ENCODE data around the gene SNAI1. TPM values are rescaled to one million over a fixed set of nuclear protein-coding genes. Genes with fewer than 3 reads are reported as not detected.
"Not testable (repeated sequence)": the region's sequence is repeated elsewhere in the genome, so short reads cannot be mapped to it uniquely, and the experiment has no call there.

The SNAI1 gene
- total RNA-seq, 1 donor from 2014 or later: 13.4 TPM

DNA sequence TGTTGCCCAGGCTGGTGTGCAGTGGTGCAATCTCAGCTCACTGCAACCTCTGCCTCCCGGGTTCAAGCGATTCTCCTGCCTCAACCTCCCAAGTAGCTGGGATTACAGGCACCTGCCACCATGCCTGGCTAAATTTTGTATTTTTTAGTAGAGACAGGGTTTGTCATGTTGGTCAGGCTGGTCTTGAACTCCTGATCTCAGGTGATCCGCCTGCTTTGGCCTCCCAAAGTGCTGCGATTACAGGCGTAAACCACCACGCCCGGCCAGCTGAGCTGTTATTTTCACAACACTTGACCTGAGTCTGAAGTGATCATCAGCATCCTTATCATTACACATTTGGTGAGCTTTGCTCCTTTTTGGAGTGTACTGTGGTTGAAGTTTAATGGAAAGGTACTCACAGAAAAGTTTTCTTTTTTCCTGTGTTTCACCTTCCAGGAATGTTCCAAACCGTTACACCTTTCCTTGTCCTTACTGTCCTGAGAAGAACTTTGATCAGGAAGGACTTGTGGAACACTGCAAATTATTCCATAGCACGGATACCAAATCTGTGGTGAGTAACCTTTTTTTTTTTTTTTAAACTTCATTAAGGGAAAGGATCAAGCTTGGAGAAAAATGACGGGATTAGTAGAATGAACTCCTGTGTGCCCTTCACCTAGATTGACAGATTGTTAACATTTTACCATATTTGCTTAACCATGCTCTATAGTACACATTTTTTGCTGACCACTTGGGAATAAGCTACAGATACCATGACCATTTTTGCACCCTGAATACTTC lies 36.9 kb upstream of the SNAI1 start:
- H3K4me1 Mint-ChIP-seq (ENCODE audit: unreplicated experiment): peaks cover 31% of the 10 kb centered on the region

DNA sequence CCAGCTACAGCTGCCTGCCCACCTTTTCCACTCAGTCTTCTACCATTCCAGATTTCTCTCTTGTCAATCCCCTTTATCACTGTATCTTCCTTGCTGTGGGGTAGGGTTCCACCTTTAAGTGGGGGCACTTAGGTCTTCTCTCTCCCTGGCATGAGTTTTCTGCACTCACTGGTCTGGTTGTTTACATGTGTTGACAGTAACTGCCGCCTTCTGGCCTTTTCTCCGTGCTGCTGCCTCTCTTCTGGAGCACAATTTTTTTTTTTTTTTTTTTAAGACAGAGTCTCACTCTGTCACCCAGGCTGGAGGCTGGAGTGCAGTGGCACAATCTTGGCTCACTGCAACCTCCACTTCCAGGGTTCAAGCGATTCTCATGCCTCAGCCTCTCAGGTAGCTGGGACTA lies 34.6 kb upstream of the SNAI1 start:
- Mint-ChIP-seq H3K4me3 (ENCODE audit: unreplicated experiment) (no peak overlapping the region), H3K9me3 (ENCODE audit: unreplicated experiment) (no peaks in the 10 kb centered on the region), H3K27me3 (ENCODE audit: unreplicated experiment) (no peaks in the 10 kb centered on the region), H3K4me1 (ENCODE audit: unreplicated experiment) (peaks cover 34% of the 10 kb centered on the region), H3K27ac (ENCODE audit: unreplicated experiment) (peak overlapping the region; percentile 92), H3K36me3 (ENCODE audit: unreplicated experiment) (peaks cover 46% of the 10 kb centered on the region)
- TF ChIP-seq, protein P1, sequence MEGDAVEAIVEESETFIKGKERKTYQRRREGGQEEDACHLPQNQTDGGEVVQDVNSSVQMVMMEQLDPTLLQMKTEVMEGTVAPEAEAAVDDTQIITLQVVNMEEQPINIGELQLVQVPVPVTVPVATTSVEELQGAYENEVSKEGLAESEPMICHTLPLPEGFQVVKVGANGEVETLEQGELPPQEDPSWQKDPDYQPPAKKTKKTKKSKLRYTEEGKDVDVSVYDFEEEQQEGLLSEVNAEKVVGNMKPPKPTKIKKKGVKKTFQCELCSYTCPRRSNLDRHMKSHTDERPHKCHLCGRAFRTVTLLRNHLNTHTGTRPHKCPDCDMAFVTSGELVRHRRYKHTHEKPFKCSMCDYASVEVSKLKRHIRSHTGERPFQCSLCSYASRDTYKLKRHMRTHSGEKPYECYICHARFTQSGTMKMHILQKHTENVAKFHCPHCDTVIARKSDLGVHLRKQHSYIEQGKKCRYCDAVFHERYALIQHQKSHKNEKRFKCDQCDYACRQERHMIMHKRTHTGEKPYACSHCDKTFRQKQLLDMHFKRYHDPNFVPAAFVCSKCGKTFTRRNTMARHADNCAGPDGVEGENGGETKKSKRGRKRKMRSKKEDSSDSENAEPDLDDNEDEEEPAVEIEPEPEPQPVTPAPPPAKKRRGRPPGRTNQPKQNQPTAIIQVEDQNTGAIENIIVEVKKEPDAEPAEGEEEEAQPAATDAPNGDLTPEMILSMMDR (IDR thresholded peaks at IDR 0.05): no peak
- DNase-seq (ENCODE audit: extremely low spot score, unreplicated experiment): no peak

More for the DNA sequence above, 36.9 kb upstream of the SNAI1 start:
- TF ChIP-seq, protein P1 (IDR thresholded peaks at IDR 0.05): no peak
- H3K27ac Mint-ChIP-seq (ENCODE audit: unreplicated experiment): no peak overlapping the region
- no peak for DNase-seq (ENCODE audit: extremely low spot score, unreplicated experiment)
- H3K36me3 Mint-ChIP-seq (ENCODE audit: unreplicated experiment): peaks cover 43% of the 10 kb centered on the region
- no peak overlapping the region for H3K4me3 Mint-ChIP-seq (ENCODE audit: unreplicated experiment)
- no peaks in the 10 kb centered on the region for H3K27me3 Mint-ChIP-seq (ENCODE audit: unreplicated experiment)
- no peaks in the 10 kb centered on the region for H3K9me3 Mint-ChIP-seq (ENCODE audit: unreplicated experiment)

DNA sequence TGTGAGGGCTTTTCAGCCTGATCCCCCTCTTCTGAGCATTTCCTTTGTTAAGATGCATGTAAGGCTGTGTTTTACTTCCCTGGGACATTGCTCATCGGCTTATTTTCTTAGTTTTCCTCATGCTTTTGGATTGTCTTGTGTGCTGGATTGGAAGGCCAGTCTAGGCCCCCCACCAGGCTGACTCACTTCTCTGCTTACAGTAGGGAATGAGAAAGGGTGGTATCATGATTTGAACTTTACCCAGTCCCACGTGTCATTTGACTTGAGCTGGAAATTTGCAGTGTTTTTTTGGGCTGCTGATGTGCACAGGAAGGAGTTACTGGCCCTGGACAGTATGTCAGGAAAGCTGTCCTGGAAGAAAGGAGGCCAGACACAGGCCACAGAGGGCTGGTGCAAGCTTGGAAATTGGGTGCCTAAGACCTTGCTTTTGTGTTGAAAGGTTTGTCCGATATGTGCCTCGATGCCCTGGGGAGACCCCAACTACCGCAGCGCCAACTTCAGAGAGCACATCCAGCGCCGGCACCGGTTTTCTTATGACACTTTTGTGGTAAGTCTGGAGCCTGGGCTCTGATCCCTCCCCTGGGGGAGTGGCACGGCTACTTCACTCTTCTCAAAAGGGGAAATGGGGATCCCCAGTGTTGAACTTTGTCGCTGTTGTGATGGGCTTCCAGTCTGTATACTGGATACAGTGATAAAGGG lies 33.8 kb upstream of the SNAI1 start:
- H3K27ac Mint-ChIP-seq (ENCODE audit: unreplicated experiment): peak overlapping the region; percentile 92
- no peaks in the 10 kb centered on the region for H3K27me3 Mint-ChIP-seq (ENCODE audit: unreplicated experiment)
- TF ChIP-seq, protein P1 (IDR thresholded peaks at IDR 0.05): no peak
- peaks cover 34% of the 10 kb centered on the region for H3K4me1 Mint-ChIP-seq (ENCODE audit: unreplicated experiment)
- no peaks in the 10 kb centered on the region for H3K9me3 Mint-ChIP-seq (ENCODE audit: unreplicated experiment)
- H3K4me3 Mint-ChIP-seq (ENCODE audit: unreplicated experiment): no peak overlapping the region
- DNase-seq (ENCODE audit: extremely low spot score, unreplicated experiment): no peak
- H3K36me3 Mint-ChIP-seq (ENCODE audit: unreplicated experiment): peaks cover 52% of the 10 kb centered on the region

DNA sequence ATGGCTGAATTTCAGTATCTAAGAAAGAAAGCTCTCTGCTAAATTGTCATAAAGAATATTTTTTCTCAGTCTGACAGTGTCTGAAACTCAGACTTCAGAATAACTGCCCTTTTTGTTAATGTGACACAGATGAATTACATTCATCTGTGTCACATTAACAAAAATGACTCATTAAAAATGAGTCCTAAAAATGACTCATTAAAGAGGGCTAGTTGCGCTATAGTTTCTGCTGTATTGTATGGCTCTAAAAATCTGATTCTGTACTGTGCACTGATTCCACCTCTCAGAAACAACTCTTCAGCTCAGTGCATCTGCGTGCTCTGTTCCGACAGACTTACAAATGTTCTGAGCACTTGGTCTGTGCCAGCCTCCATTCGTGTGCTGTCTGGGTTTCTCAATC lies 31.6 kb upstream of the SNAI1 start:
- Mint-ChIP-seq H3K36me3 (ENCODE audit: unreplicated experiment) (peaks cover 57% of the 10 kb centered on the region), H3K27ac (ENCODE audit: unreplicated experiment) (peak overlapping the region; percentile 31), H3K4me1 (ENCODE audit: unreplicated experiment) (peaks cover 33% of the 10 kb centered on the region), H3K27me3 (ENCODE audit: unreplicated experiment) (no peaks in the 10 kb centered on the region), H3K4me3 (ENCODE audit: unreplicated experiment) (no peak overlapping the region), H3K9me3 (ENCODE audit: unreplicated experiment) (no peaks in the 10 kb centered on the region)
- TF ChIP-seq, protein P1 (IDR thresholded peaks at IDR 0.05): no peak
- no peak for DNase-seq (ENCODE audit: extremely low spot score, unreplicated experiment)

DNA sequence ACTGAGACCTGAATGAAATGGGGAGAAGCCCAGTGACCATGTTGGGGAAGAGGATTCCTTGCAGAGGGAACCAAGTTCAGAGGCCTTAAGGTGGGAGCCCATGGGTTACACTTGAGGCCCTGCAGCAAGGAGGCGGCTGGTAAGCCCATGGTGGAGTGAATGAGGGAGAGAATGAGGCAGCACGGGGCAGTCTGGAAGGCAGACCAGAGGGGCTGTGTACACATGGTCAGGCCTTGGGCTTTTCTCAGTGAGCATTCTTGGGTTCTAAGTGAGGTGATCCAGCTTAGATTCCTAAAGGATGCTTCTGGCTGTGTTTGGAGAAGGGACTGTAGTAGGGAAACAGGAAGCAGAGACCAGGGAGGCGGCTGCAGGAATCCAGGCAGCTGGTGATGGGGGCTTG lies 27.6 kb upstream of the SNAI1 start:
- Mint-ChIP-seq H3K4me1 (ENCODE audit: unreplicated experiment) (peaks cover 11% of the 10 kb centered on the region), H3K36me3 (ENCODE audit: unreplicated experiment) (peaks cover 60% of the 10 kb centered on the region), H3K27me3 (ENCODE audit: unreplicated experiment) (no peaks in the 10 kb centered on the region), H3K27ac (ENCODE audit: unreplicated experiment) (no peak overlapping the region), H3K9me3 (ENCODE audit: unreplicated experiment) (no peaks in the 10 kb centered on the region), H3K4me3 (ENCODE audit: unreplicated experiment) (no peak overlapping the region)
- no peak for DNase-seq (ENCODE audit: extremely low spot score, unreplicated experiment)
- TF ChIP-seq, protein P1 (IDR thresholded peaks at IDR 0.05): no peak

DNA sequence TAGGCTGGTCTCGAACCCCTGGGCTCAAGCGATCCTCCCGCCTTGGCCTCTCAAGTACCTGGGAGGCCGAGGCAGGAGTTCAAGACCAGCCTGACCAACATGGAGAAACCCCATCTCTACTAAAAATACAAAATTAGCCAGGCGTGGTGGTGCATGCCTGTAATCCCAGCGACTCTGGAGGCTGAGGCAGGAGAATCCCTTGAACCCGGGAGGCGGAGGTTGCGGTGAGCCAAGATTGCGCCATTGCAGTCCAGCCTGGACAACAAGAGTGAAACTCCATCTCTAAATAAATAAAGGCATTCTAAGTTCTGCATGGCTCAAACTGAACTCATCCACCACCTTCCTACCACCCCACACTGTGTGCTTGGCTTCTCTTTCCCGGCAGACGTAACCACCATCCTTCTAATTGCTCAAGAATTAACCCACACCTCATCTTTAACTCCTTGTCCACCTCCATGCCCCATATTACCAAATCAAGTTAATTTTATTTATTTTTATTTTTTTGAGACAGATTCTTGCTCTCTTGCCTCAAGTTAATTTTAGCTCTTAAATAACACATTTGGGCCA lies 26.9 kb upstream of the SNAI1 start:
- H3K27ac Mint-ChIP-seq (ENCODE audit: unreplicated experiment); H3K27me3 Mint-ChIP-seq (ENCODE audit: unreplicated experiment); H3K4me3 Mint-ChIP-seq (ENCODE audit: unreplicated experiment); H3K9me3 Mint-ChIP-seq (ENCODE audit: unreplicated experiment); H3K4me1 Mint-ChIP-seq (ENCODE audit: unreplicated experiment); DNase-seq (ENCODE audit: extremely low spot score, unreplicated experiment): not testable (repeated sequence)
- H3K36me3 Mint-ChIP-seq (ENCODE audit: unreplicated experiment): peaks cover 53% of the 10 kb centered on the region

Data from osteocyte (in vitro differentiated cells).